Right lobe of liver (tissue), 4 donors: ENCODE results near the gene DOCK2.

Source experiments
- POLR2A ChIP-seq: fragments of 450-650 bp; IDR thresholded peaks from one replicate; pipeline ENCODE4 v1.6.1; 2017; ENCODE audit warnings: antibody characterized with exemption, mild to moderate bottlenecking
- TF ChIP-seq, protein P1 (sequence below), 4 donors: fragments of 200-600 bp in 3 of 4; fragments of 450-650 bp in 1 of 4; IDR thresholded peaks; one replicate each; pipeline versions ENCODE4 v1.5.1 to v1.8.0; 2016 to 2022; ENCODE audit warnings: antibody characterized with exemption in 4 of 4, mild to moderate bottlenecking in 2 of 4
- donor health status: DM: no; HTN: no; CAD: no.
- donor health status: DM: no; HTN: no; CAD: no.
- donor health status: DM: no; HTN: yes; CAD: no.

DNA sequence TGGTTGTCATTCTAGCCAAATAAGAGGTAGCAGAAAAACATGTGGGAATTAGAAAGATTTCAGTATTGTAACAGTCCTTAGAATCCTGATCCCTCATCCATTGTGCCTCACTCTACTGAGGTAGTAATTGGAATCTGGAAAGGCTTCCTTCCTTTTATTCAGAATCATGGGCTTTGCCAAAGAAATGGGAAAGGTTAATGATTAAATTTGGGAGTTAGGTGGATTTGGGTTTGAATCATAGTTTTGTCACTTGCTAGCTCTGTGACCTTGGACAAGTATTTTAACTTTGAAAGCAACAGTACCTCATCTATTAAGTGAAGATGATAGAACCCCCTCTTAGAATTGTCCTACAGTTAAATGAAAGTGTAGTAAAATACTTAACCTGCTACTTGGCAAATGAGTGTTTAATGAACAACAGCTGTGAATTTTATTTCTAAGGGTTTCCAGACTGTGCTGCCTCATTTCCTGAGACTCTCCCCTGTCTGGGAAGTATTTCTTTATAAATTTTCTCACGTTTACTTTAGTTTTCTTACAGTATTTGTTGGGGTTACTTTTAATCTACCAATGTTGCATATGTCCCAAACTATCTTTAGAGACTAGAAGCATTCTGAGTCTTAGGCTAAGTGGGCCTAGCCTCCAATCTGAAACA lies 41.8 kb upstream of the DOCK2 start:
- TF ChIP-seq, protein P1, sequence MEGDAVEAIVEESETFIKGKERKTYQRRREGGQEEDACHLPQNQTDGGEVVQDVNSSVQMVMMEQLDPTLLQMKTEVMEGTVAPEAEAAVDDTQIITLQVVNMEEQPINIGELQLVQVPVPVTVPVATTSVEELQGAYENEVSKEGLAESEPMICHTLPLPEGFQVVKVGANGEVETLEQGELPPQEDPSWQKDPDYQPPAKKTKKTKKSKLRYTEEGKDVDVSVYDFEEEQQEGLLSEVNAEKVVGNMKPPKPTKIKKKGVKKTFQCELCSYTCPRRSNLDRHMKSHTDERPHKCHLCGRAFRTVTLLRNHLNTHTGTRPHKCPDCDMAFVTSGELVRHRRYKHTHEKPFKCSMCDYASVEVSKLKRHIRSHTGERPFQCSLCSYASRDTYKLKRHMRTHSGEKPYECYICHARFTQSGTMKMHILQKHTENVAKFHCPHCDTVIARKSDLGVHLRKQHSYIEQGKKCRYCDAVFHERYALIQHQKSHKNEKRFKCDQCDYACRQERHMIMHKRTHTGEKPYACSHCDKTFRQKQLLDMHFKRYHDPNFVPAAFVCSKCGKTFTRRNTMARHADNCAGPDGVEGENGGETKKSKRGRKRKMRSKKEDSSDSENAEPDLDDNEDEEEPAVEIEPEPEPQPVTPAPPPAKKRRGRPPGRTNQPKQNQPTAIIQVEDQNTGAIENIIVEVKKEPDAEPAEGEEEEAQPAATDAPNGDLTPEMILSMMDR (IDR thresholded peaks at IDR 0.05), result no peak
- no peak for TF ChIP-seq POLR2A
